Measurements from ENCODE around the gene CNNM2.

- TF ChIP-seq CTCF (IDR thresholded peaks at IDR 0.05) (peak in 1 of 6 experiments; percentile 24), POLR2A (IDR thresholded peaks at IDR 0.05) (peak in 1 of 2 donors; percentile 19)
Measured at GRCh38 chr10:103123282-103124024, 205.4 kb downstream of the CNNM2 start.
